GM18909 (cell line): ENCODE data around the gene BEX3.
"Not testable (repeated sequence)": the region's sequence is repeated elsewhere in the genome, so short reads cannot be mapped to it uniquely, and the experiment has no call there.

ENCODE experiments used
- ATAC-seq: cut with Tn5 transposase; IDR thresholded peaks from one replicate; pipeline ENCODE4 v1.9.1; 2021; ENCODE audit warnings: mild to moderate bottlenecking; ENCODE audit not compliant: unreplicated experiment, poor library complexity

Gene BEX3

GRCh38 chrX:103378990-103379389 is 2.7 kb downstream of the BEX3 start:
- ATAC-seq = no peak

- no peak for ATAC-seq
Observed at GRCh38 chrX:103382877-103383276, 6.5 kb downstream of the BEX3 start.

- no peak for ATAC-seq
Observed at GRCh38 chrX:103384672-103385071, 8.3 kb downstream of the BEX3 start.

GRCh38 chrX:103385283-103385830 is 9.0 kb downstream of the BEX3 start:
- ATAC-seq = not testable (repeated sequence)

GRCh38 chrX:103386332-103386731 is 10.0 kb downstream of the BEX3 start:
- no peak for ATAC-seq

- ATAC-seq = no peak
Observed at GRCh38 chrX:103393487-103393886, 17.1 kb downstream of the BEX3 start.

- no peak for ATAC-seq
Observed at GRCh38 chrX:103396186-103396585, 19.8 kb downstream of the BEX3 start.

- no peak for ATAC-seq
Observed at GRCh38 chrX:103396660-103397059, 20.3 kb downstream of the BEX3 start.

GRCh38 chrX:103397707-103398106 is 21.4 kb downstream of the BEX3 start:
- no peak for ATAC-seq

- ATAC-seq = no peak
Observed at GRCh38 chrX:103398421-103398864, 22.1 kb downstream of the BEX3 start.

GRCh38 chrX:103399744-103400143 is 23.4 kb downstream of the BEX3 start:
- ATAC-seq = no peak

GRCh38 chrX:103400931-103401330 is 24.6 kb downstream of the BEX3 start:
- no peak for ATAC-seq

- peak; percentile 95 for ATAC-seq
Observed at GRCh38 chrX:103404231-103405008, 28.1 kb downstream of the BEX3 start.

- ATAC-seq = no peak
Observed at GRCh38 chrX:103405009-103405333, 28.6 kb downstream of the BEX3 start.

GRCh38 chrX:103406256-103406655 is 29.9 kb downstream of the BEX3 start:
- ATAC-seq = no peak

GRCh38 chrX:103407776-103408175 is 31.4 kb downstream of the BEX3 start:
- no peak for ATAC-seq

GRCh38 chrX:103411721-103412120 is 35.4 kb downstream of the BEX3 start:
- not testable (repeated sequence) for ATAC-seq

- no peak for ATAC-seq
Observed at GRCh38 chrX:103413705-103414387, 37.5 kb downstream of the BEX3 start.

GRCh38 chrX:103414561-103414960 is 38.2 kb downstream of the BEX3 start:
- no peak for ATAC-seq

GRCh38 chrX:103415068-103415467 is 38.7 kb downstream of the BEX3 start:
- no peak for ATAC-seq

GRCh38 chrX:103415528-103415927 is 39.2 kb downstream of the BEX3 start:
- ATAC-seq = no peak

GRCh38 chrX:103417370-103417769 is 41.0 kb downstream of the BEX3 start:
- no peak for ATAC-seq
